Hematopoietic multipotent progenitor cell treated with erythropoietin and hydrocortisone succinate and interleukin-3 and kit ligand, for 4 days (in vitro differentiated cells): ENCODE data around the gene IL1A.

Source experiments
- DNase-seq: peaks from one replicate; pipeline ENCODE4 v3.0.0-alpha.2; 2015

The IL1A gene

DNA sequence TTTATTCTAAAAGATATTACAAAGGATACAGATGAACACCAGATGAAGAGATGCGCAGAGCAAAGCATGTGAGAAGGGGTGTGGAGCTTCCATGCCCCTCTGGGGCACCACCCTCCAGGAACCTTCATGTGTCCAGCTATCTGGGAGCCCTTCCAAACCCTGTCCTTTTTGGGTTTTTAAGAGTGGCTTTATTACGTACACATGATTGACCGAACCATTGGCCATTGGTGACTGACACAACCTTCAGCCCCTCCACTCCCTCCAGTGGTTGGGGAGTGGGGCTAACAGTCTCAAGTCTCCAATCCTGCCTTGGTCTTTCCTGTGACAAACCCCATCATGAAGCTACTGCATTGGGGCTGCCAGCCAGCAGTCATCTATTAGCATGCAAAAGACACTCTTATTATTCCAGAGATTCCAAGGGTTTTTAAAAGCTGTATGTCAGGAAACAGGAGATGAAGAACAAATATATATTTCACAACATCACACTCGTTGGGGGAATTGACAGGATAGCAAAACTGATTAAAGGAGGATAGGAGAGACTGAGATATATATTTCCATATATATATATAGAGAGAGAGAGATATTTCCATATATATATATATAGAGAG, 32.9 kb upstream of the IL1A start:
- DNase-seq, result no peak

DNA sequence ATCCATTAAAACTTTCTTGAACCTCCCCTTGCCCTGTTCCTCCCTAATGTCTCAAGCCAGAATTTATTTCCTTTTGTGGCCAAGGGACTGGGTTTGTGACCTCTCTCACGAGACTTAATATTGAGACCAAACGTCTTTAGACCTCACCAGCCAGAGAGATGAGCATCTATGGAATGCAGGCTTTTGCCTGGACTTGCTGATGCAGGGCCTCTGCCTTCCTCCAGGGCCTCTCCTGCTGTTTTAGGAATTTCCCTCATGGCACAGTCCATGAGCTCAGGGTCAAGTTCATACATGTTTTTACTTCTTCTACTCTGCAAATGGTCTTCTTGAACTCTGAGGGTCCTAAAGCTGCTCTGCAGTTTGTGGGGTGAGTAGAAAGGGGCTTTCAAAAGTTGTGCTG, 30.0 kb upstream of the IL1A start:
- no peak for DNase-seq

DNA sequence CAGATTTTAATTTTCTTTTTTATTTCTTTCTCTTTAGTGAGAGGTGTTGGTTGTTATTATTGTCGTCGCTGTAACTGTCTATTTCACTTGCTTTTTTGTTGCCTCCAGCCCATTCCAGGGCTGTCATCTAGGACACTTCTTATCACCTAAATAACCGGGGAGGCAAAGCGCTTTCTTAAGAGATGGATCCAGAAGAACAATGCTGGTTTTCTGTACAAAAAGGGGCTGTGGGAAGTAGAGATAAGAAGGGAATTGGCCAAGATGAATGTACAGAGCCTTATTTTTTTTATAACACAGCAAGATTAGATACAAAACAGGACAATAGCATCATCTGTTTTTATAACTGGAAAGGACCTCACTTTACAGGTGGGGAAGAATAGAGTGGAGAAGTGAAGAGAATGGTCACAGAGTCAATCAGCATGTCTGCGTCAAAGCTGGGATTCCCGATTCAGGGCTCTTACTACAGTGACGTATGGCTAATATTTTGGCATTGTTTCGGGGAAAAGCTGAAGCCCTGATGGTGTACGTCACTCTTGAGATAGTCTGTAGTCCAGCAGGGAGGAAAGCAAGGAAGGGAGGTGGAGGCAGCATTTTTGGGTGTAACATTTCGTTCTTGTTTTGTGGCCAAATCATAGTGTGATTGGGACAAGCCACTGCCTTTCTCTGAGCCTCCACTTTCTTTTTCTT, 29.1 kb upstream of the IL1A start:
- DNase-seq, result peak; percentile 63

DNA sequence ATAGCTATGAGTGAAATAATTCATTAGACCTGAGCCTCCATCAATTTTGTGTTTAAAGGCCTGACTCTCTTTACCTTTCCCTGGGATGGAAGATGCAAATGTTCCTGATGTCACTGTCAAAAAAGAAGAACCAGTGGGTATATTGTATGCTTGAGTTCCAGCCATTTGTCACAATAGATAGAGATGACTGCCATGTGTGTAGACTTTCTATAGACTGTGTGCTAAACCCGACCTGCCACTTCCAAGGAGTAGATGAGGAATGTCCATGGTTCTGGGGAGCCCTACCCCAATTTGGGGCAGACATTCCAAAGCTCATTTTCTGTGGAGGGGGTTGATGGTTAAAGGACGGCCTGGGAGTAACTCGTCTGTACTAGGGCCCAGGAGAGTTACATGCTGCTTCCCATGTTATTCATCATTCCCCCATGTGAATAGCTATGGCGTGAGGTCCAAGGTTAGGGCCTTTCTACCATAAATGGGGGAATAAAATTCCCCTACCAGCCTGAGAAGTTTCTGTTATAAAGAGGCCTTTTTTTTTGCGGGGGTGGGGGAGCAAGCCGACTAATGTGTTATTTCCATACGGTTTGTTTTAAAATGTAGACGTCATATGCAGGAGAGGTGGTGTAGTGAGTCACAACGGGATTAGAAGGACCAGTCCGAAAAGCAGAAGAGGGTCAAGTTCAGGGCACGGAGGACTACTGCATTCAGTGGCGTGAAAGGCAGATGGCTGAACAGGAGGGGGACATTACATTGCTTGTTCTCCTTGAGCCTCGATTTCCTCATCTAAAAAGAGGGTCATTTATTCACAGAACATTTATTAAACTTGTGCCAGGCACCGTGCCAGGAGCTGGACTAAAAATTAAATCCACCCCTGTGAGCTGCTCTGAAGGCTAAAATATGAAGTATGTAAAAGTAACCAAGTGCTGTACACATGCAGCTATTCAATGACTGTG, 28.3 kb upstream of the IL1A start:
- no peak for DNase-seq

DNA sequence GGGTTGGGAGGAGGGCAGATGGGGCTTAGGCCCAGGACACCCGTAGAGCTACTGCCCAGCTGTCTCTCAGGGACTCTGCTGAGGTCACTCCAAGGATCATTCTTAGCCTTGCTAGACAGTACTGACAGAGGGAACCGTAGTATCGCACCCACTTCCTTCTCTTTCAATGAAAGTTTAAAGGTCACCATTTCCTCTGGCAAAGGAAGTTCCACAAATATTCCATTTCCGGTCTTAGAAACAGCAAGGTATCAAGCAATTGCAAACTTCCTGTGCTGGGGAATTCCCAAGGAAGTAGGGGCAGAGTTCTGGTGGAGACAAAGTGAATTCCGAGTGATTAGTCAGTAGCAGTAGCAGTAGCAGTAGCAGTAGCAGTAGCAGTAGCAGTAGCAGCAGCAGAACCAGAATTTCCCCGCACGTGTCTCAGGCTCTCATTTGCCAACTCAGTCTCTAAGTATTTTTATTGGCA, 27.6 kb upstream of the IL1A start:
- DNase-seq, result peak; percentile 30

DNA sequence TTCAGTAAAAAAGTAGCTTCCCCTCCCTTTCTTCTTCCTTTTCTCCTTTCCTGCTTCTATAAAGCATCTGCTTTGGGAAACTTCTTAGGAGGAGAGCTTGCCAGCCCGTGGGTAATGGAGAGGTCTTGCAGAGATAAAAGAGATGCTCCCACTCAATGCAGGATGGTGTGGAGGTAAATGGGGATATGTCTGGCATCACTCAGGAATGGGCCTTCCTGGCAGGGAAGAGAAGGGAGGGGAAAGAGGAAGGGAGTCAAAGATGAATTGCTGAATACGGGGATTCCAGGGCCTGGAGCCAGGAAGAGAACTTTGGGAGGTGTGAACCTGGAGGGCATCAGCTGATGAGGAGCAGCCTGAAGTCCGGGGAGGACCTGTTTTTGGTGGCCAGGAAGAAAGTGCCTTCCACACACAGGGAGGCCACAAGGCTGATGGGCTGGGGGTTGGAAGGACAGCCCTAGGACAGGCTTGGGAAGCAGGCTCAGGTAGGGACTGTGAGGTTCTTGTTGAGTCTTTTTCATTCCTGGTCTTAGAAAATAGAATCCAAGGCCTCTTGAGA, 27.1 kb upstream of the IL1A start:
- DNase-seq, result no peak

DNA sequence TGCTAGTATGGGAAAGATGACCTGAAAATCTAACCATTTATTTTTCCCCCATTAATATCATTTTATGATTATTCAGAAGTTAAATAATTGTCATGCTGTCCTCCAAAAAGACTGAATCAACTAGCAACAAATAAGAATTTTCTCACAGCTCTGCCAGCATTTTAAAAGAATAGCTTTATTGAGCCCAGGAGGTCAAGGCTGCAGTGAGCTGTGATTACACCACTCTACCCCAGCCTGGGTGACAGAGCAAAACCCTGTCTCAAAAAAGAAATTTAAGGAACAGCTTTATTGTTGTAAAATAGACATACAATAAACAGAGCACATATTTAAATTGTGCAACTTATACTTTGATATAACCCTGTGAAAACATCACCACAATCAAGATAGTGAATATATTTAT, 24.8 kb upstream of the IL1A start:
- DNase-seq, result no peak

DNA sequence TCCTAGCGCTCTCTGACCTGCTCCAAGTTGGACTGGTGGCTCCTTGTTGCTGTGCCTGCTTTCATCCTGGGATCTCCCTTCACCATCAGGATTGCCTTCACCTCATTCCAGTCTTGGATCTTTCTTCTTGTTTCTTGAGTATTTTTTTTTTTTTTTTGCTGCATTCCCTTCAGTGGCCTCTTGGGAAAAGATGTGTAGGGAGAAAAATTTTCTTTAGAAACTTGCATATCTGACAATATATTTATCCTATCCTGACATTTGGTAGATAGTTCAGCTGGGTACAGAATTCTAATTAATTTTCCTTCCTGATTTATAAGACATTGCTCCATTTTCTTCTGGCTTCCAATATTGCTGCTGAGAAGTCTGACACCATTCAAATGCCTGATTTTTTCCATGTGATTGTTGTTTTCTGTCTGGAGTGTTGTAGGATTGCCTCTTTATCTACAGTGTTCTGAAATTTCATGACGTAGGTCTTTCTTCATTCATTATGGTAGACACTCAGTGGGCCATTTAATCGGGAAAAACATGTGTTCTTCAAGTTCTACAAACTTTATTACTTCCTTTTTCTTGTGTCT, 23.0 kb upstream of the IL1A start:
- DNase-seq, result no peak

DNA sequence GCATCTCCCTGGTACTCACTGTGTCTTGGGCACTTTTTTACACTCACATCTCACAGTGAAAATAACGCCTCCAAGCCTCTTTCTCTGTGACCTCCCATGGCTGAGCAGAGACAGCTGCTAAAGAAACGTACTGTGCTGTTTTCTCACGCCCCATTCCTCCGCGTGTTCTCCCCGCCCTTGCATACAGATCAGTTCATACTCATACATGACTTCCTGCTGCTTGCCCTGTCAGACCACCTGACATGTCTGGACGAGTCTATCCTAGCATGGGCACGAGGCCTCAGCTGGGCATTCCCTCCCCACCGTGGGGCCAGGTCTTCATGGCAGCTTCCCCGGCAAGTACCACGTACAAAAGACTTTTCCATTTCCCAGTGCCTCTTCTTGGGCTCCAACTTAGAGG, 21.2 kb upstream of the IL1A start:
- no peak for DNase-seq

DNA sequence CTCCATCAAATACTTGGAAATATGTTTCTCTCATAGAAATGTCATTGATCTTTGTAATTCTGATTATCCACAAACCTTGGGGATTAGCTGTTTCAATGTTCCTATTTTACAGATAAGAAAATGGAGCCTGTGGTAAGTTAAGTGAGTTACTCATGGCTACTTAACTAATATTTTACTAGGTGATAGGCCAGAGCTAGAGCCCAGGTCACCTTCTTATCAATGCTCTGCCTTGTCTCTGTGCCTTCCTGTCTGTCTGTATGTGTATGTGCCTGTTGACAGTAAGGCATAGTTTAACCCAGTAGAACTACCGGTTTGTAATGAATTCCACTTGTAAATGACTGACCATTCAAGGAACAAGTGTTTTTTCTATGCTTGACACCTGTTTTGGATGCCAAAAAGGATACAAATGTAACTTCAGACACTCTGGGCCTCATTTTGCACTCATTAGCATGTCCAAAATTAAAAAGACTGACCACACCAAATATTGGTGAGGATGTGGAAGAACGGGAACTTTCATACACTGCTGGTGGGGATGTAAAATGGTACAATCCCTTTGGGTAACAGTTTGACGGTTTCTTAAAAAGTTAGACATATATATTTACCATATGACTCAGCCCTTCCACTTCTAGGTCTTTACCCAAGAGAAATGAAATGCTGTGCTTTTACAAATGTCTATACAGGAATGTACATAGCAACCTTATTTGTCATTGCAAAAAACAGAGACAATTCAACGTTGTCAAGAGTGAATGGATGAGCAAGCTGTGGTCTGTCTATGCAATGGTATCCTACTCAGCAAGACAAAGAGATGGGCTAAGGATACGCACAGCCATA, 19.6 kb upstream of the IL1A start:
- peak; percentile 56 for DNase-seq

DNA sequence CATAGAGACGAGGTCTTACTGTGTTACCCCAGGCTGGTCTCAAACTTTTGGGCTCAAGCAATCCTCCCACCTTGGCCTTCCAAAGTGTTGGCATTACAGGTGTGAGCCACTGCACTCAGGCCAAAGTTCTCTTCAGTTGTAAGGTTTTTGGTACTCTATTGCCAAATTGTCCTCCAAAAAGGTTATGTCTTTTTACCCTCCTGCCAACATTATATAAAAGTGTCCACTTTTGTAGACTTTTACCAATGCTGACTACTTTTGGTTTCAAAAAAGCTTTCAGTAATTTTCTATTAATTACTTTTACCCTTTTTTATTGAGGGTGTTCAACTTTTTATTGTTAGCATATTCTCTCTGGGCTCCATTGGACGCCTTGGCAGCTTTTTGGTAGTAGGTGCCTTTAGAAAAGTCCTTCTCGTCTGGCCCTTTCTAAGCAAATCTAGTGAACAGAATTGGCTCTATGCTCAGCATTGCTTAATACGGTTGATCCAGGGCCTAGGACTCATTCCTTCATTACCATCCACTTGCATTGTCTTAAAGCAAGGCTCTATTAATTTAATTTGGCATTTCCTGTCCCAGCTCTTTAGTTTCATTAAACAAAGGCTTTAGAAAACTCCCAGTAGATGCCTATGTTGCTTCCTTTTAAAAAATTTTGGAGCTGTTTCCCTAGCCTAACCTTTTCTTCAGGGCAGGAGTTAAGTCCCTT, 16.7 kb upstream of the IL1A start:
- no peak for DNase-seq

DNA sequence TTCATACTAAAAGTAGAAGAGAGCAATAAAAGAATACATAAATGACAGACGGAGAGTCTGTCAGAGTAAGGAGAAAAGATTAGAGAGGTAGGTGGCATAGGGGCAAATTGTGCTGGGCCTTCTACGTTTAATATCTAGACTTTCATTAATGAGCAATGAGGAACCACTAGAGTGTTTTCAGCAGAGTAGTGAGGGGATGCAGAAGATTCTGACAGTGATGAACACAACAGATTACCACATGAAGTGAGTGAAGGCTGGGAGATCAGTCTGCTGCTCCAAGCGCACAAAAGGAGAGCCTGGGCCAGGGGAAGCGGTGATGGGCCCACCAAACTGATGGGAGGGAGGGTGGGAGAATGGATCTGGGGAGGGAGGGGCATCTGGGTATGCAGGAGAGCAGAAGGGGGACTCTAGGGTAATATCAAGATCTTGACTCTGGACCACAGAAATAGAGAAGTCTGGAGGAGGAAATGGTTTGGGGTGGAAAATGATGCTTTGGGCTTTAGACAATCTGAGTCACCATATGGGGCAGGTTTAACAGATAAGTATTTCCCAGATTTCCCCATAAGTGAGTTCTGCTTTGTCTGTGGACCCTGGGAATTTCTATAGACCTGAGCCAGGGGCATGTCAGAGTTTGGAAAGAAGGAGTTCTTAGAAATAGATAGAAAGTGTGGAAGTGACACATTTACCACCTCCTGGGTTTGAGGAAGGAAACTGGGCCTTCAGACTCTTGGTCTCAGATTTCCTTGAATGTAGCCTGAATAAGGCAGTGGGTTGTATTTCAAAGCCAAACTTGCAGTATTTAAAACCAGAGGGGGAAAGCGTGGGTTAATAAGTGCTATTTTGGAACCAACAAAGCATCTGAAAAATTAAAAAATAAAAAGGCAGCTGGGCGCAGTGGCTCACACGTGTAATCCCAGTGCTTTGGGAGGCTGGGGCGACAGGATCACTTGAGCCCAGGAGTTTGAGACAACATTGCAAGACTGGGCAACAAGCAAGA, 15.0 kb upstream of the IL1A start:
- peak; percentile 82 for DNase-seq

DNA sequence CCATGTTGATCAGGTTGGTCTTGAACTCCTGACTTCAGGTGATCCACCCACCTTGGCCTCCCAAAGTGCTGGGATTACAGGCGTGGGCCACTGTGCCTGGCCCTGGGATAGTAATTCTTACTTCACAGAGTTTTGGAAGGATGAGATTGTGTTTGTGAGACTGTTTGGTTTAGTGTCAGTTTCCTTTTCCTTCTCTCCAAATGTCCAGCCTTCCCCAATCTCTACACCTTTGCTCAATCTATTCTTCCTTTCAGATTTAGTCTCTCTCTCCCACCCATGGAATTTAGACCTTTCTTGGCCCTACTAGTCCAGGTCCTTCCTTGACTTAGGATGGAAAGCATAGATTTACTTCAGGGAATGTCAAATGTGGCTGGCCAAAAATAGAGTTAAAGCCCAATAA, 12.2 kb upstream of the IL1A start:
- DNase-seq, result no peak

DNA sequence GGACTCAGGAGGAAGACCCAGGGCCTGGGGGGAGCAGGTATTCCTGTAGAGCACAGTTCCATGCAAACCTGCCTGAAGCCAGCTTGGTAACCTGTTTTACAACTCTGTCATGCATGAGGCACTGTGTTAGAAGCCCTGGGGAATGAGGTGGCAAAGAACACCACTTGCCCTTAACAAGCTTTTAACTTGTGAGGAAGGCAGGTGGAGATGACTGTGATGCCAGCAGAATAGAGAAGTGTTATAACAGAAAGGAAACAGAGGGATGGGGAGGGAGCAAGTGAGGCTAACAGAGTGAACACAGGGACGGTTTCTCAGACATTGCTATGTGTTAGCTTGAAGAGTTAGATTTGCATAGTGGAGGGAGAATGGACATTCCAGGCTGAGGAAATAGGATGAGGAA, 11.5 kb upstream of the IL1A start:
- DNase-seq, result peak; percentile 61

DNA sequence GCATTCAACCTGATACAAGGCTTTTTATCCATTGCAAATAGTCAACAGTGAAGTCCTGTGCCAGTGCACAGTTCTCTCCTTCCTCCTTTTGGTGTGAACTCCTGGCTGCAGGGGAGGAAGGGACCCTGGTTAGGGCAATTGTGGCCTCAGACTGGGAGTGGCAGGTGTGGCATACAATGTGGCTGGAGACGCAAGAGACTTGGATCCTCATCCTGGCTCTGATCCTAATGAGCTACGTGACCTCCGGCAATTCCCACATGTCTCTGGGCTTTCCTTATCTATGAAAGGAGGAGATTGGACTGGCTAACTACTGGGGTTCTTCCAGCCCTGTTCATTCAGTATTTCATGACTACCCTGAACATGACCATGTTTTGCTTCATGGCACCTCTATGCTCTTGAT, 10.5 kb upstream of the IL1A start:
- no peak for DNase-seq

DNA sequence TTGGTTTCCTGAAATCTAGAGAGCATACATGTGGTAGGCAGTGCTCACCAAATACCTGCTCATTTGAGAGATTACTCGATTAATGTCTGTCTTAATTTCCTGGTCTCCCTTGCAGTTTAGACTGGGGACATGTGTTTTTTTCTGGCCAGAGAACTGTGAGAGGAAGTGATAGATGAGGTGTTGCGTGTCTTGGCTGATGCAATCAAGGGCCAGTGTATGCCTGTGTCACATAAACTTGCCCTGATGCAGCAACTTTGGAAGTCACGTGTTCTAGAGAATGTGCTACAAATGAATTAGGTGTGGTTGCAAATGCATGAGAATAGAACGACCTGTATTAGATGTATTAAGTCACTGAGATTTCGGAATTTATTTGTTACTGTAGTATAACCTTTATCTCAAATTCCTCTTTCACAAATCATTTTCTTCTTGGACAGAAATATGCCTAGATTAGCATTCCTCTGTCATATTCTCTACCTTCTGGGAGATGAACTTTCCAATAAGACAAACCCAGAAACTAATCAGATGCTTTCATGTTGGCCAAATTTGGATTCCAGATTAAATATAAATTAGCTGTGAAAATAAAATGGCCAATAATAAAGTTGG, 9.9 kb upstream of the IL1A start:
- peak; percentile 91 for DNase-seq

DNA sequence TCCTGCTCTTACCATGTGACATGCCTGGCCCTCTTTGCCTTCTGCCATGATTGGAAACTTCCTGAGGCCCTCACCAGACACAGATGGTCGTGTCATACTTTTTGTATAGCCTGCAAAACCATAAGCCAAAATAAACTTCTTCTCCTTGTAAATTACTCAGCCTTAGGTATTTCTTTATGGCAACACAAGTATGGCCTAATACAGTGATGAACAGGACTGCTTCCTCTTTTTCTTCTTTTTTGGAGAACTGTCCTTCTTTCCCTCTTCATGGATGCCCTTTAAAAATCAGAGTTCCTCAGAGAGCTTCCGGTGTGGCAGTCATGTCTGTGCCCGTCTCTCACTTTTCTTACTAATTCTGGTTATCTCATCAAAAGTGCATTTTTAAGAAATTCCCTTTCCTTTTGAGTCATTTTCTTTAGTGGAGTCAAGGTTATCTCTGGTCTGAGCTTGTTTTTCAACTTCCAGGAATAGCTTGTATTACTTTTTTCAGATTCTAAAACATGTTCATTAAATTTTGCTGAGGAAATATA, 9.2 kb upstream of the IL1A start:
- DNase-seq, result peak; percentile 48

DNA sequence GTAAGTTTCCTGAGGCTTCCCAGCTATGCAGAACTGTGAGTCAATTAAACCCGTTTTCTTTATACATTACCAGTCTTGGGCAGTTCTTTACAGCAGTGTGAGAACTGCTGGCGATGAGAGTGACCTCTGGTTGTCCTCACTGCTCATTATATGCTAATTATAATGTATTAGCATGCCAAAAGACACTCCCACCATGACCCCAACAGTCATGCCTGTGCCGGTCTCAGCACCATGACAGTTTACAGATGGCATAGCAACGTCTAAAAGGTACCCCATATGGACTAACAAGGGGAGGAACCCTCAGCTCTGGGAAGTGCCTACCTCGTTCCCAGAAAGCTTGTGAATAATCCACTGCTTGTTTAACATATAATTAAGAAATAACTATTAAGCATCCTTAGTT, 8.1 kb upstream of the IL1A start:
- no peak for DNase-seq

DNA sequence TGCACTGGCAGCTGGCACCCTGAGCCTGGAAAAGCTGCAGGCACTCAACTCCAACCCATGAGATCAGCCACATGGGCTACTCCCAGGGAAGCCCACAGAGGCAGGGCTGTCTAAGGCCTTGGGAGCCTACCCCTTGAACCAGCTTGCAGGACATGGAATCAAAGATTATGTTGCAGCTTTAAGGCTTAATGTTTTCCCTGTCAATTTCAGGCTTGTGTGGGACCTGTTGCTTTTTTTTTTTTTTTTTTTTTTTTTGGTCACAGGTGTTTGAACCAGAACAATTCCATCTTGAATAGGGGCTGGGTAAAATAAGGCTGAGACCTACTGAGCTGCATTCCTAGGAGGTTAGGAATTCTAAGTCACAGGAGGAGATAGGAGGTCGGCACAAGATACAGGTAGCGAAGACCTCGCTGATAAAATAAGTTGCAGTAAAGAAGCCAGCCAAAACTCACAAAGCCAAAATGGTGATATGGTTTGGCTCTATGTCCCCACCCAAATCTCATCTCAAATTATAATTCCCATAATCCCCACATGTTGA, 7.5 kb upstream of the IL1A start:
- DNase-seq, result no peak
